Body of pancreas (tissue), 4 donors: ENCODE data around the gene TCEANC2. TPM values are rescaled to one million over a fixed set of nuclear protein-coding genes. Genes with fewer than 3 reads are reported as not detected.

Experiments used
- ATAC-seq: fragments of 150-250 bp; one replicate; pipeline ENCODE4 v1.9.1; 2016
- DNase-seq, 4 donors: peaks; one replicate each; pipeline ENCODE4 v3.0.0-alpha.2; 2019
- H3K27ac ChIP-seq, 4 donors: fragments of 200-600 bp; sonication (generic); 1 replicate in 3 of 4; 2 replicates in 1 of 4; pipeline versions ENCODE4 v1.5.1 to v1.6.1; 2016 to 2019; ENCODE audit warnings: mild to moderate bottlenecking in 1 of 4, mixed read lengths in 1 of 4, moderate library complexity in 1 of 4
- H3K27me3 ChIP-seq, 2 donors: fragments of 200-600 bp; sonication (generic); one replicate each; pipeline ENCODE4 v1.6.0; 2016; ENCODE audit warnings: mild to moderate bottlenecking in 1 of 2
- H3K36me3 ChIP-seq, 2 donors: fragments of 200-600 bp; sonication (generic); replicated peaks in 1 of 2; 2 replicates each; pipeline ENCODE4 v1.5.1; 2016; ENCODE audit warnings: low read depth in 2 of 2; ENCODE audit not compliant: insufficient read depth in 1 of 2
- H3K4me1 ChIP-seq: fragments of 200-600 bp; sonication (generic); one replicate; pipeline ENCODE4 v1.6.0; 2016
- H3K4me3 ChIP-seq, 2 donors: fragments of 200-600 bp; sonication (generic); 1 replicate in 1 of 2; 2 replicates in 1 of 2; pipeline ENCODE4 v1.5.1; 2016 to 2019
- H3K9me3 ChIP-seq, 3 donors: fragments of 200-600 bp; sonication (generic); 1 replicate in 2 of 3; 2 replicates in 1 of 3; pipeline ENCODE4 v1.5.1; 2016
- POLR2A ChIP-seq, 3 donors: fragments of 450-650 bp; IDR thresholded peaks; one replicate each; pipeline ENCODE4 v1.6.1; 2016; ENCODE audit warnings: antibody characterized with exemption in 3 of 3, mild to moderate bottlenecking in 2 of 3
- WGBS, 2 donors: methylation state at CpG; one replicate each; pipeline ENCODE4 v1.1.5; 2017; 5-methylcytosine and 5-hydroxymethylcytosine counted together
- intact Hi-C: fragments of 100-400 bp; cut with DNase I; formaldehyde crosslinking; loops from one replicate; pipeline ENCODE4 v1.15.1; 2023
- total RNA-seq, 2 donors: library from RNA; depleted of rRNA; stranded (reverse); fragments of >200 nt; gene quantifications; one replicate each; pipeline ENCODE4 v1.1.0, GENCODE V29; 2016
- TF ChIP-seq, protein P1 (sequence below), 7 experiments: fragments of 450-650 bp in 4 of 7; fragments of 200-600 bp in 3 of 7; sonication (generic) in 3 of 7; IDR thresholded peaks; one replicate each; pipeline ENCODE4 v1.5.1; 2016 to 2019; ENCODE audit warnings: antibody characterized with exemption in 7 of 7

The TCEANC2 gene
- total RNA-seq, 2 donors from 2014 or later: 1.3 to 2.9 TPM

DNA sequence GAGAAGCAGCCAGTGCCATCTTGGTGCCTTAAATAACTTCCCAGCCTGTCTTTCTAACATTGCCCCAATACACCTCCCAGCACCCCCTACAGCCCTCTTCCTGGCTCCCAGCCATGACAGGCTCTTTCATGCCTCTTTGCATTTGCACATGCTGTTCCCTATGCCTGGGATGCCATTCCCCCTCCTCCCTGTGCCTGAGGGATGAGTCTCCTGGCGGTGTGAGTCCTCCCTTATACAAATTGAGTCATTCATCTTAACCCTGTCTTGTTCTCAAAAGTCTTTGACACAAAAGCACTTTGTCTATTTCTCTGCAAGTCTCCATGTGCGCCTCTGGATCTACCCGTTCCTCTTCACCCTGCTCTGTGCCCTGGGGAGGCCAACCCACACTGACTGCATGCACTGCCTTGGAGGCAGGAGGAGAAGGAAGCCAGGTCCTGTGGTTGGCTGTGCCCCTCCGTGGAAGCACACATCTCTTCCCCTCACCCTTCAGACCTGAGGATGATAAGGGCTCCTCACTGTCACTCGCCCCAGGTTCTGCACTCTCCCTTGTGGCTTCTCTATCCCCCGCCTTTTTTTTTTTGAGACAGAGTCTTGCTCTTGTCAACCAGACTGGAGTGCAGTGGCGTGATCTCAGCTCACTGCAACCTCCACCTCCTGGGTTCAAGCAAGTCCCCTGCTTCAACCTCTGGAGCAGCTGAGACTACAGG lies 74.3 kb downstream of the TCEANC2 start:
- Histone ChIP-seq H3K27me3 (no peaks in the 10 kb centered on the region), H3K4me3 (no peak overlapping the region), H3K36me3 (no peaks in the 10 kb centered on the region), H3K27ac (no peak overlapping the region), H3K9me3 (no peaks in the 10 kb centered on the region), H3K4me1 (peaks cover 31% of the 10 kb centered on the region)
- DNase-seq (no peak), ATAC-seq (no peak)
- intact Hi-C loops: loop anchor here (10.0 kb wide), 1 partner anchor 277 kb away; the partner anchor contains the start of gene SSBP3
- TF ChIP-seq, protein P1, sequence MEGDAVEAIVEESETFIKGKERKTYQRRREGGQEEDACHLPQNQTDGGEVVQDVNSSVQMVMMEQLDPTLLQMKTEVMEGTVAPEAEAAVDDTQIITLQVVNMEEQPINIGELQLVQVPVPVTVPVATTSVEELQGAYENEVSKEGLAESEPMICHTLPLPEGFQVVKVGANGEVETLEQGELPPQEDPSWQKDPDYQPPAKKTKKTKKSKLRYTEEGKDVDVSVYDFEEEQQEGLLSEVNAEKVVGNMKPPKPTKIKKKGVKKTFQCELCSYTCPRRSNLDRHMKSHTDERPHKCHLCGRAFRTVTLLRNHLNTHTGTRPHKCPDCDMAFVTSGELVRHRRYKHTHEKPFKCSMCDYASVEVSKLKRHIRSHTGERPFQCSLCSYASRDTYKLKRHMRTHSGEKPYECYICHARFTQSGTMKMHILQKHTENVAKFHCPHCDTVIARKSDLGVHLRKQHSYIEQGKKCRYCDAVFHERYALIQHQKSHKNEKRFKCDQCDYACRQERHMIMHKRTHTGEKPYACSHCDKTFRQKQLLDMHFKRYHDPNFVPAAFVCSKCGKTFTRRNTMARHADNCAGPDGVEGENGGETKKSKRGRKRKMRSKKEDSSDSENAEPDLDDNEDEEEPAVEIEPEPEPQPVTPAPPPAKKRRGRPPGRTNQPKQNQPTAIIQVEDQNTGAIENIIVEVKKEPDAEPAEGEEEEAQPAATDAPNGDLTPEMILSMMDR (IDR thresholded peaks at IDR 0.05): no peak
- TF ChIP-seq POLR2A (IDR thresholded peaks at IDR 0.05): no peak
- WGBS, 2 donors: 85 to 91% methylated on average over 6 to 7 of the region's 7 CpGs

DNA sequence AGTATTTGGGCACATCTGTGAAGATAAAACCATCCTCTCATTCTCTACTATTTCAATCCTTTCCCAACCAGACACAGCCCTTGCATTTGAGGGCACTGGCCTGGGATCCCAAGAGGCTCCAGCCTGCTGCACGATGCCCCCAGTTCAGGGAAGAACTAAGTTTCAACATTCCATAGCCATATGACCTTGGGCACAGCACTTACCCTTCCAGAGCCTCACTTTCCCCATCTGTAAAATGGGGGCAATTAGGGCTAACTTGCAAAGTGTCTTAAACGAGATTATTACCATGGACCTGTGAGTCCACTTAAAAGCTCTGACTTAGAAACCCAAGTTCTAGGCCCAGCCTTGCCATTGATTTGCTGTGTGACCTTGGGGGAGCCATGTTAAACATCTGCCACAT lies 76.5 kb downstream of the TCEANC2 start:
- ATAC-seq (no peak), DNase-seq (no peak)
- no peaks in the 10 kb centered on the region for H3K27me3 ChIP-seq
- TF ChIP-seq POLR2A (IDR thresholded peaks at IDR 0.05): no peak
- TF ChIP-seq, protein P1 (IDR thresholded peaks at IDR 0.05): no peak
- H3K36me3 ChIP-seq: no peaks in the 10 kb centered on the region
- 77 to 100% methylated on average over 2 of the region's 2 CpGs for WGBS, 2 donors
- H3K9me3 ChIP-seq: no peaks in the 10 kb centered on the region
- H3K27ac ChIP-seq: no peak overlapping the region
- no peak overlapping the region for H3K4me3 ChIP-seq
- intact Hi-C loops: loop anchor here (10.0 kb wide), 1 partner anchor 275 kb away; the partner anchor contains the start of gene SSBP3
- H3K4me1 ChIP-seq: peaks cover 15% of the 10 kb centered on the region

- H3K4me1 ChIP-seq: no peaks in the 10 kb centered on the region
- H3K27ac ChIP-seq: no peak overlapping the region
- H3K27me3 ChIP-seq: no peaks in the 10 kb centered on the region
- H3K36me3 ChIP-seq: no peaks in the 10 kb centered on the region
- DNase-seq: no peak
- no peak overlapping the region for H3K4me3 ChIP-seq
- no peak for ATAC-seq
- 81 to 83% methylated on average over 2 of the region's 2 CpGs for WGBS, 2 donors
- intact Hi-C loops: no loop called here
- TF ChIP-seq, protein P1 (IDR thresholded peaks at IDR 0.05): no peak
- no peak for TF ChIP-seq POLR2A (IDR thresholded peaks at IDR 0.05)
- H3K9me3 ChIP-seq: no peaks in the 10 kb centered on the region
Observed at GRCh38 chr1:54131419-54131818, 78.0 kb downstream of the TCEANC2 start.

DNA sequence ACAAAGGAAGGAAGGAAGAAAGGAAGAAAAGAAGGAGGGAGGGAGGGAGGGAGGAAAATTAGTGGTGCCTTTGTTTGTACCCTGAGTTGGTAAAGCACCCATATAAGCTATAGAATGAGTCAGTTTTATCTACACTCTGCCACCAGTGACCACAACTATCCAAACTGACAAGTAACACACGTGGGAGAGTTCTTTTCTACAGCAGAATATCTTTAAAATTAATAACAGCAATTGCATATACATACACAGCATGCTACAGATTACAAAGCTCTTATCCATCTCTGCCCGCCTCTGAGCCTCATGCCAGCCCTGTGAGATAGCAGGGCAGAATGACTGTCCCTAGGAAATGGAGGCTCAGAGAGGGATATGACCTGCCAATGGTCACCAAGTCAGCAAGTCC lies 79.1 kb downstream of the TCEANC2 start:
- no peaks in the 10 kb centered on the region for H3K36me3 ChIP-seq
- H3K27me3 ChIP-seq: no peaks in the 10 kb centered on the region
- 70 to 74% methylated on average over 2 of the region's 2 CpGs for whole genome bisulfite sequencing, 2 donors
- ATAC-seq (no peak), DNase-seq (no peak)
- no peaks in the 10 kb centered on the region for H3K9me3 ChIP-seq
- intact Hi-C loops: no loop called here
- peaks cover 5% of the 10 kb centered on the region for H3K4me1 ChIP-seq
- H3K4me3 ChIP-seq: no peak overlapping the region
- TF ChIP-seq, protein P1 (IDR thresholded peaks at IDR 0.05): no peak
- no peak for TF ChIP-seq POLR2A (IDR thresholded peaks at IDR 0.05)
- H3K27ac ChIP-seq: no peak overlapping the region

DNA sequence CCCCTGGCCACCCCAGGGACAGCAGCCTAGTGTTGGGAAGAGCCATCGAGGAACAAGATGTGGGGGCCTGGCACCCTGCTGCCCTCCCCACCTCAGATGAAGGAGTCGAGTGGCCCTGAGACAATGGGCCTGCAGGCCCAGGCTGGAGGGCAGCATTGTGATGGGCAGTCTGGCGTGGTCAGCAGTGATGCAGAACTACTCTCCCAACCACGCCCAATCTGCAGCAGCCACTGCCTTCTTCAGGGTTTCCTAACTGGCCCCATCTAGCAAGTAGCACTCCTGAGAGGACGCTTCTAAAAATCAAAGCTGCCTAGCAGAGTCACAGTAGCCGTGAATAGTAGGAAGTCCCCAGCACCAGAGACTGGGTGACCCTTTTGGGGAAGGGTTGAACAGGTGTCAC lies 80.9 kb downstream of the TCEANC2 start:
- DNase-seq (no peak), ATAC-seq (no peak)
- no peak overlapping the region for H3K4me3 ChIP-seq
- TF ChIP-seq, protein P1 (IDR thresholded peaks at IDR 0.05): no peak
- TF ChIP-seq POLR2A (IDR thresholded peaks at IDR 0.05): no peak
- no peaks in the 10 kb centered on the region for H3K9me3 ChIP-seq
- H3K4me1 ChIP-seq: peaks cover 10% of the 10 kb centered on the region
- no peaks in the 10 kb centered on the region for H3K36me3 ChIP-seq
- H3K27ac ChIP-seq: no peak overlapping the region
- WGBS, 2 donors: 85 to 90% methylated on average over 6 of the region's 6 CpGs
- intact Hi-C loops: no loop called here
- H3K27me3 ChIP-seq: no peaks in the 10 kb centered on the region
